AG08396 (cell line): ENCODE measurements around the gene FEV.

Experiments used
- DNase-seq: peaks from one replicate; pipeline ENCODE4 v3.0.0; 2012; ENCODE audit warnings: low spot score, mixed read lengths

The FEV gene

DNA sequence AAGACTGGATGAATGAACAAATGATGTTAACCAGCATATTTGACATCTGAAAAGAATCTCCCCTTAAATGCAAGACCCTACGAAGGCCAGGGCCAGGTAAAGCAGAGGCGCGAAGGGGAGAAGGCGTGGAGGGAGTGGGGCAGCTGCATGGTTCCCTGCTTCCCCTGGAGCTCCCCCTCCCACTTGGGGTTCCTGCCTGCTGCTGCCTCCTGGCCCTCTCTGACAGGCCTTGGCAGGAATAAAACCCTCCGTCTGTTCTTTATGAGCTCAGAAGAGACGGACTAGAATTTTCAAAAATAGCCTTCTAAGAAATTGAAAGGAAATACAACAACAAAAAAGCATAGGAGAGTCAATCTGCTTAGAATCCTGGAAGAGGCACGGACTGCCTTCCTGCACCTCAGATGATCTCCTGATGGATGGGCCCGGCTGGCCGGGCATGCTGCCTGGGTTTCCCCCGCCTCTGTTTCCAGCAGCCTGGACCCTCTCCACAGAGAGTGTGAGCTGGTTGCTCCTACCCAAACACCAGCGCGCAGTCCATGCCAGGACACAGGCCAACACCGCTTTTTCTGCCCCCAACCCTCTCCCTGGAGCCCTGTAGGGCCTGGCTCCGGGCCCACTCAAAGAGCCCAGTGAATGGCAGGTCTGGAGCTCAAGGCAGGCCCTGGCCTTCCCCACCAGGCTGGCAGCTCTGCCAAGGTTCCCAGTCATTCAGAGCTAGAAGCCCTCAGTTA, 32.4 kb upstream of the FEV start:
- DNase-seq, result no peak

DNA sequence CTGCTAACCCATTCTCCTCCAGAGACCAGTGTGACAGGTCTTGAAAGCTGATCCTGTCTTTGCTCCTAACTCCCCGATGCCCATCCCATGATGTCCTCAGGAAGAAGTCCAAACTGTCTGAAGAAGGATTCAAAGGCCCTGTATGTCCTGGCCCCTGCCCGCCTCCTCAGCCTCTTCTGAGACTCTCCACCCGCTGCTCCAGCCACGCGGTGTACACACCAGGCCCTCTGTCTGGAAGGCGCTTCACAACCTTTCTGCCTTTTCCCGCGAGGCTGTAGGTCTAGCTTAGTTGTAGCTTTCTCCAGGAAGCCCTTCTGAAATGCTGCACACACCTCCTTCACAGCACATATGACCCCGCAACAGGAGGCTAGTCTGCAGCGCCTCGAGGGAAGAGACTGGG, 31.7 kb upstream of the FEV start:
- DNase-seq, result no peak

DNA sequence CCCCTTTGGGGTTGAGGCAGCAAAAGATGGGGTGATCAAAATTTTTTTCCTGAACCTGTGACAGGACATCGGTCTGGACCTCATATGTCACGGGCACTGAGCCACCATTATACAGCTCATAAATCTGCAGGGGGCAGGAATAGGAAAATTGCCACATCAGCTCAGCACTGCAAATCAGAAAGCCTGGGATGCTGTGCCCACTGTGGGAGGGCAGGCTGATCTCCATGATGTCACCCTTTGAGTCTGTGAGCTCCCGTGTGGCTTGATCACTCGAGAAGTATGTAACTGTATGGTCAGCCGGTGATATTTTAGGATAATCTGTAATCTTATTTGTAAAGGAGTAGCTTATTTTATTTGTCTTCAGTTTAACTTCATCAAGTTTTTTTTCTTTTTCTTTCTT, 25.9 kb upstream of the FEV start:
- DNase-seq, result no peak

DNA sequence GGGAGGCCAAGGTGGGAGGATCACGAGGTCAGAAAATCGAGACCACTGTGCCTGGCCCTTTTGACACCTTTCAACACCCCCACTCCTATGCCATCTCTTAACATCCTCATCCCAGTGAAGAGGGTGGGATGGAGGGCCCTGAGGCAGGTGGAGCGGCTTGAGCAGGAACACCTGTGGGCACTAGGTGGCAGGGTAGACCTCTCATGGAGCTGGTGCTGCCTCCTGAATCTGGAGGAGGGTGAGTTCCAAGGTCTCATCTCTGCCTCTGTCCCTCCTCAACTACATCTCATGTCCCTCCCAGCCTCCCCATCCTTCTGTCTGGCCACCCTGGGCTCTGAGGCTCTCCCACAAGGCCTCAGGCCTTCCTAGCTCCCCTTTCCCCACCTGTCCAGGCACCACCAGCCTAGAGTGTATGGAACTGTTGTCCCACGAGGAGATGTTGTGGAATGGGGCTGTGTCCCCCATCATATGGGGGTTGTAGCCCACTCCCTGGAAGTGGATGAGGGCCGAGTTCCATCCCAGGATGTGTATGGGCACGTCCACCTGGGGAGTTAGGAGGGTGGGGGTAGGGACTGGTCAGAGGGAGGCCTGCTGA, 25.3 kb upstream of the FEV start:
- DNase-seq, result no peak

DNA sequence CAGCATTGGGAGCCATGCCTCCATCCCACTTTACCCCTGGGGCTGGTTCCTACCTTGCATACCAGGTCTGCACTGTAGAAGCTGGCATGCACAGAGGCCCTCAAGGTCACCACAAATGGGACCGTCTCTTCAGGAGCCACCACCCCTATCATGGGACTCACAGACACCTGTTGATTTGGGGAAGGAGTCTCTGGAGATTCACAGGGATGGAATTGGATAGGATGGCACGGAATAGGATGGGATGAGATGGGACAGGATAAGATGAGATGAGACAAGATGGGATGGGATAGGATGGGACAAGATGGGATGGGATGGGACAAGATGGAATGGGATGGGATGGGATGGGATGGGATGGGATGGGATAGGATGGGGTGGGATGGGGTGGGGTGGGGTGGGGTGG, 24.3 kb upstream of the FEV start:
- no peak for DNase-seq

DNA sequence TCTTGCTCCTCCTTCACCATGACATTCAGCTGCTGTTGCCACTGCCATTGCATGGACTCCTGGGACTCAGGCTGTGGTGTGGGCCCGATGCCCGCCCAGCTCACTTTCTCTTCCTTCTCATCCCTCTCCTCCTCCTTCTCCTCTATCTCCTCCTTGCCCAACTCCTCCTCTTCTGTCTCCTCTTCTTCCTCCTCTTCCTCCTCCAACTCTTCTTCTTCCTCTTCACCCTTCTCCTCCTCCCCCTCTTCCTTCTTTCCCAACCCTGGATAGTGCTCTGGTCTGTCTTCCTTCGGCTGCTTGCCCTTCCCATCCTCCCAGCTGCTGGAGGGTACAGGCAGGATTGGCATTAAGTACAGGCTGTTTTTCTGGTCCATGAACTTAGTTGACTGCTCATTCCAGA, 19.0 kb upstream of the FEV start:
- DNase-seq, result no peak

DNA sequence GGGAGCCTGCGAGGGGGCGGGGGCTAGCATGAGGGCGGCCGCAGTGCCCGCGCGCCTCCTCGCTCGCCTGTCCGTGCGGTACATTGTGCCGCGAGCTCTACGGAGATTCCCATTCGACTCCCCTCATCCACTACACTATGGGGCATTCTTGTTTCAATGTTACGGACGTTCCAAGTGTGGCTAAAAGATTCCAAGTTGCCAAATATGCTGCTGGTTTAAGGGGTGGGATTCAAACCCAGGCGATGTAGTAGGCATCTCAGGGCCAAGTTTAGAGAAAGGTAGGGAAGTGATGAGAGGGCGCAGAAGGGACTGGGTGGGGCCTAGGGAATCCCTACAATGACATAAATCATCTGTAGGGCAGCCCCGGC, 18.3 kb upstream of the FEV start:
- no peak for DNase-seq

DNA sequence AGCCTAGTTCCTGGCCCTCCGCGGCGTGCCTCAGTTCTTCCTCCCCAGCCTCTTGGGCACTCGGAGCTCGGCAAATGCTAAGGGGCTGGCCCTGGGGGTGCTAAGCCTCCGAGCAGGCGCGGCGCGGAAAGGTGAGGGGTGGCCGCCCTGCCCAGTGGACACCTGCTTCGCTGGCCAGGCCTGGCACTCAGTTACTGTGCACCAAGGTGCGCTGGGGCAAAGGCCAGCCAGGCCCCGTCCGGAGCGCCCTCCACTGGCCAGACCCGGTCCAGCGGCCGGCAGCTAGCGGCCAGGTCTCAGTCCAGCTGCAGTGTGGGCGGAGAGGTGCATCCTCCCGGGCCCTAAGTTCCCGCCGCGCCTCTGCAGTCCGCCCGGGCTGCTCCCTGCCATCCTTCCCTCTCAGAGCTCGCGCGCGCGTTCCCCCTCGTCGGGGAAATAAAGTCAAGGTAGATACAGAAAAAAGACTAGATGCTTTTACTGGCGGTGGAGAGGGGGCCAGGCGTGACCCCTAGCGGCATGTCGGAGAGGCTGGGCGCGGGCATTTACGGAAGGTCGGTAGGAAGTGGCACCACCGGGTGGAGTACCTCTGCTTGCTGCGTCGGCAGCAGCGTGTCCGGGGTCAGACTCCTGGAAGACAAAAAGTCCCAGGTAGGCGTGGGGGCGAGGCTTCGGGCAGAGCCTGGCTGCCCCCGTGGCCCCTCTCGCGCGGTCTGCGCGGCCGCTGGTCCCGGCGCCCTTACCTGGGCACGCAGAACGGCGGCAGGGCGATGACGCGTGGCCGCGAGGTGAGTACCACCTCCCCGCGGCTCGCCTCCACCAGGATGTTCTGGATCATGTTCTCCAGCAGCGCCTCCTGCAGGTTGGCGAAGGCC, 17.6 kb upstream of the FEV start:
- peak; percentile 67 for DNase-seq

DNA sequence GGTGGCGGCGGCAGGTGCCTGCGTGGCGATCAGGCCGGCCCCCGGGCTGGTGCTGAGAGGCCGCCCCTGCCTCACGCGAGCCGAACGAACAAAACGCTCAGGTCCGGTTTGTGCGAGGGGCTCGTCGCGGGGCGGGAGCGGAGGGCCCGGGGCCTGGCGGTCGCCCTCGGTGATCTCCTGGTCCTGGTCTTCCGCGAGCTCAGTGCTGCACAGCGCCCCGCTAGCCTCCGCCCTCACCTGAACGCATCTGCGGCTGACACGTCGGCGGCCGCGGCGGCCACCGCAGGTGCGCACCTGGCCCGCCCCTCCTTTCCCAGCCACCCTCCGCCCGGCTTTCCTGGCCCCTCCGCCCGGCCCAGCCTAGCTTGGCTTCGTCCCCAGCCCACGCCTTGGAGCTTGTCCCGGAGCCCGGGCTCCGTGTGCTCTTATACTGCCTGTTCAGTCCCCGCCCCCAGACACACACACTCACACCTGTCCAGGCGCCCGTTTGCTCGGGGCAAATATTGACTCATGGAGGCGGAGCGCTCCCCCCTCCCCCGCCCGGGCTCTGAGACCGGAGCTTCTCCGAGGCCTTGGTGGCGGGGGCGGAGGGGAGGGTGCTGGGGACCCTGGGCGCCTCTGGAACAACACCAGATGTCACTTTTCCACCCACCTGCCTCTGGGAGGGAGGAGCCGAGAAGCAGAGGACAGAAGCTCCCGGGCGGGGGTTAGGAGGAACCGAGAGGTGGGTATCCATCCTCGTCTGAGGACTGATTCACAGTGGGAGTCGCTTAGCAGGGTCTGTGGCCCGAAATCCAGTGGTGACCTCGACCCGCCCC, 16.8 kb upstream of the FEV start:
- DNase-seq, result no peak

DNA sequence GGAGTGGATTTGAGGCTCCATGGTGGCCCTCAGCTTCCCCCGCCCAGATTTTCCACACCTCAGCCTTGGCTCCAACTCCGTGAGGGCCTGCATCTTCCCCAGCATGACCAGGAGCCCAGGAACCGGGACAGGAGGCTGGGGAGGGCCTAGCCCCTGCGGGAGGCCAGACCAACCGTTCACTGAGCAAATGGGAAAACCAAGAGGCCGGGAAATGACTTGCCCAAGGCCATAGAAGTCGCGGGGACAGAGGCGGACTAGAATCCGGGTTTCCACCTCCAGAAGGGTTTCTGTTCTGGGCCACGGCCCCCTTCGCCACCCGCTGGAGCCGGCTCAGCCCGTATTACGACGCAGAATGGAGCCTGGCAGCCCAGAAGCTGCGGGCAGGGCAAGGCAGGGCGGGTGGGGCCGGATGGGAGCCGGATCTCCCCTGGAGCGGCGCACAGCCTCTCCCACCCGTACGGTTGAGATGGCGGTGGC, 16.2 kb upstream of the FEV start:
- no peak for DNase-seq

DNA sequence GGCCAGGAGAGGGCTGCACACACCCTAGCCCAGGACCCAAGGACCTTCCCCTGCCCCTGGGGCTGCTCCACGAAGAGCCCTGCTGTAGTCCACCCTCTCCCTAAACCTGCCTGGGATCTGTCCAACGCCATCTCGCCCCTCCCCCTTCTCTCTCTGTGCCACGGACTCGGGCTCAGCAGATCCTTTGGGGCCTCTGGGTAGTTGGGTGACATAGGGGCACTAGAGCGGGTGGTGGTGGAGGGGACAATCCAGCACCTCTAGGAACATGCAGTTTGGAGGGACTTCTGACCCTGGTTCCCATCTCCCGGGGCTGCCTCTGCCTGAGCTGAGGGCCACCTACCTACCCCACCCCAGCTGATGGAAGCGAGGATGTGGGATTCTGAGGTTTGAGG, 15.6 kb upstream of the FEV start:
- no peak for DNase-seq

DNA sequence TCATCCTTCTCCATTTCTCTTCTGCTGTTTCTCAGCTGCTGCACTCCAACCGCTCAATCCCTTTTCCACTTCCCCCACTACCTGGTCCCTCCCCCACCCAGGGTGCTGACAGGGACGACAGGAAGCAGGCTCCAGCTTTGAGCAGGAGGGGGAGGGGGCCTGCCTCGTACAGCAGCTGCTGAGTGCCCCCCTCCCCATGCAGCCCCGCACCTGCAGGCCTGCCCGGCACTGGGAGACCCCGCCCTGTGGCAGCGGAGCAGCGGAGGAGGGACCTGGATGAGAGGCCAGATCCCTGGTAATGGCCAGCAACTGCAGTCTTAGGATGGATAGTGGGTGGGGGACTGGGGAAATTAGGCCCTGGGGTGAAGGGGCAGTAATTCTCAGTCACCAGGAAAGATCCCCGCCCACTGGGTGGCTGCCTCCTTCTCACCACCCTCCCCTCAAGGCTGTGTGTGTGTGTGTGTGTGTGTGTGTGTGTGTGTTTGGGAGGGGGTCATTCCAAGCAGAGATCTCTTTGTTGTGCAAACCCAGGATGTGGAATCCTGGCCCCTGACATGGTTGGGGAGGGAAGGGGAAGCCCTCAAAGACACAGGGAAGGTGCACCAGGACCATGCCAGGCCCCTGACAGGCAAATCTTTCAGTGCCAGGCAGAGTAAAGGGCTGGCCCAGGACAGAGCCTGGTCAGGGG, 15.0 kb upstream of the FEV start:
- DNase-seq, result no peak

DNA sequence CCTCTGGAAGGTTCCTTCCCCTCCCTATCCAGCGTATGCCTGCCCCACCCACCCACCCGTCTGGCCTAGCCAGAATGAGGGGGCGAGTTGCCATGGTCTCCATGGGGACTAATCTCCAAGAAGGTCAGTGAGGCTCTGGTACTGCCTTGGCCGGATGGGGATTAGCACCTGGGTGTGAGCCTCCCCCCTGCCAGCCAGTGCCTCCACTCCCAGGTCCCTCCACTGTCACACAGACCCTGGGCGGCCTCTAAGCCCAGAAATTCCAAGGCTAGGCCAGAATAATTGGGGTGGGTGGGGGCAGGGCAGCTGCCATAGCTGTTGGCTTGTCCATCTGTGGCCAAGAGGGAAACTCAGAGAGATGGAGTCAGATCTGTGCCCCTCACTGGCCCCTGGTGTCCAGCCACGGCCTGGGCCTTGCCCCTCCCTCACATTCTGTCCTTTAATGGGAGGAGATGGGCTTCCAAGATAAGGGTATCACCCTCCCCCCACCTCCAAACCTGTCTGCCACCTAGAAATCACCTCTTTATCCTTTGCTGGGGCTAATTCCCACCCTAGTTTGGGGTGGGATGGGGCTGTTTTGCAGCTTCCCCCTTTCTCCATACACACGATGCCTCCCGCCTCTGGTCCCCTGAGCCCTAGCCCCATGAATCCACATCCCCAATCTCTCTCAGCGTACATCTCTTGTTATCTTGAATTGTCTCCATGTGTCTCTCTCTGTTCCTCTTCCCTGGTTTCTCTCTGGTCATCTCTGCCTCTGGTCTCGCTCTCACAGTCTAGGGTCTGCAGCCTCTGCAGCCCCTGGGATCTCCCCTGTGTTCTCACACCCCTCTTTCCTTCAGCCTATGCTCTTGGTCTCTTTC, 14.3 kb upstream of the FEV start:
- DNase-seq, result no peak

DNA sequence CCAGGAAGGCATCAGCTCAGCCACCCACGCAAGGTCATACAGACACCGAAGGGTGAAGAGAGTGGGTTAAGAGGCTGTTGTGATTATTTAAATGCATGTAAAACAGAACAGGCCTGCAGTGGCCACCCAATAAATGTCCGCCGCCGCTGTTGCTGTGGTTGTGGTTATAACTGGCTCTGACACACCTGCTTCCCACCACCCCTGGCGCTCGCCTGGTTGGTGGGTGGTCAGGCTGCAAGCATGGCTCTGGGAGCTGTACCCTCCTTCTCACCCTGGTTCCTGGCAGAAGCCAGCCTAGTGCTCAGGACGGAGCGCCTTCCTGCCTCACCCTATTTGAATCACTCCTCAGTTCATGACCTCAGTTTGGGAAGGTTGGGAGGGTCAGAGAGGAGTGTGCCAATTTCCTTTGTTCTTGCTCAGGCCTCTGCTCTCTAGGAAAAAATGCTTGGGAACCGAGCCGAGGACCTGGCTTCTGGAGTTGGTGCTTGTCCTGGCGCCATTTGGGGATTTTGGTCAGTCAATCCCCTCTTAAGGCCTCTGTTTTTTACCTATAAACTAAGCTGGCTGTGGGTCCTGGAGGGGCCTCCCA, 13.5 kb upstream of the FEV start:
- DNase-seq, result no peak

DNA sequence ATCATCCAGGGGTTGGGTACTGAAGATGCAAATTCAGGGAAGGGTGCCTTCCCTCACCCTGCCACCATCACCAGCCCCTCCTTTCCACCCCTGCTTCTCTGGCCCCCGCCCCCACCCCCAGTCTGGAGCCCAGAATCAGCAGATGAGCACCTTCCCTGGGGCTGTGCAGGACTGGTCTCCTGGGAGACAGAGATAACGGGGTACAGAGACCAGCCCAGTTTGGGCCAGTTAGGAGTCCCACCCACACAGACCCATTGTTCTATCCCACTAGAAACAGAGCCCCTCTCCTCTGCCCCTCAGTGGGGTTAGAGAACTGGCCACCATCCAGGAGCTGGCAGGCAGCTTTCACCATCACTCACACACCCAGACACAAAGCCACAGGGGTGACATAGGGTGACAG, 12.7 kb upstream of the FEV start:
- DNase-seq, result no peak

DNA sequence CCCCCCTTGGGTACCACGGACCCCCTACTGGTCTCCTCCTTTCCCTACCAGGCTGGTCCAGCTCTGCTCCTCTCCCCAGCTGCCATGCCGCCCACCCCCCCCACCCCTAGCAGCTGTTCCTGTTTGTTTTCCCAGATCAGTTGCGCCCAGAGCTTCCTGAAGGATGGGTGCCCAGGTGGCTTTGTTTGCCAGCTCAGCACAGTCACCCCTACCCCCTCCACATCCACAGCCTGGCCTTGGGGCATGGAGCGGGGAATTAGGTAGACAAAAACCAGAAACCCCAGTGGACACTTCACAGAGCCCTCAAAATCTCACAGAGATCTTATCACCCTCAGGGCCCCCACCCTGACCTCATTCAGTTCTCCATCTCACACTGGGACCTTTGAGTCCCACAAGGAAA, 12.0 kb upstream of the FEV start:
- DNase-seq, result no peak

DNA sequence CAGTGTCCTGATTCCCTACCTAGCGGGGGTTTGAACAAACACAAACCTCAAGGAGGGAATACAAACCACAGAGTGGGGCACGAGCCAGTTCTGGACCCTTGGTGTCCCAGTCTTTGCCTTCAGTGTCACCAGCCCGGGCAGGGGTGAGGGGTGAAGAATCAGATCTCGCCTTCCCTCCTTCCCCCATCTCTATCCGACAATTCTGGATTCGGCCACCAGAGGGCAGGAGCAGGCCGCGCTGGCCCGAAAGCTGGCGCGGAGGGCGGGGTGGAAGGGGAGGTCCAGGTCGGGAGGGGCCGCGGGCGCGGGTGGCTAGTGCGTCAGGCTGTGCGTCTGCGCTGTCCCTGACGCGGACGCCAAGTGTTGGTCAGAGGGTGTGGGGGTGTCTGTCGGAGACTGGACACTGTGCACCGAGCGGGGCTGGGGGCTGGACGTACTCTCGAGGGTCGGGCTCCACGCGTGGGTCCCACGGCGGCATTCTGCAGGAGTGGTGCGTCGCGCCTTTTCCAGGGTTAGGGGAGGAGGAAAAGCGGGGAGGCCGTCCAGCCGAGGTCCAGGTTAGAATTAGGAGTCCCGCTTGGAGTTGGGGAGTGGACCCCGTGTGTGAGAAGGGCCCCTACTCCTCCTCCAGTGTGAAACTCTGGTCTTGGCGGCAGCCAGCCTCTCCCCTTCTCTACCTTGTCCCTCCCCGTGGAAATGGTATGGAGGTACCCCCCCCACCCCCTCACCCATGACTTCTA, 11.2 kb upstream of the FEV start:
- DNase-seq, result peak; percentile 98

DNA sequence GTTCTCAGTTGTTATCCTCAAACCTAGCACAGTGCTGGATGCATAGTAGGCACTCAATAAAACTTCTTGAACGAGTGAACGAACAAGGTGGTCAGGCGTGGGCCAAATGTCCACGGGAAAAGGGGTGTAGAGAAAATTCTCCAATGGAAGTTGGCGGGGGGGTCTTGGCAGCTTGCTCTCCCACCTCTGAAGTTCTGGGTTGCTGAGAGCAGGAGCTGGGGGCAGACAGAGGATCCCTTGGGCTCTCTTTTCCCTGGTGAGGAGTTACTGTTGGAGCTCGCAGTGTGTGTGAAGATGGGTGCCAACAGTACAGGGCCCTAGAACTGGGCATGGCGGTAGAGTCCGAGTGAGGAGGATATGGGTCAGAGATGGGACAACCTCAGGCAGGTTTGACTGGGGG, 10.6 kb upstream of the FEV start:
- no peak for DNase-seq
